NCI-H524 (cell line): ENCODE data around the gene GBP1.
"Not testable (repeated sequence)": the region's sequence is repeated elsewhere in the genome, so short reads cannot be mapped to it uniquely, and the experiment has no call there.

Experiments used
- DNase-seq, 2 experiments: peaks; one replicate each; lab custom pipeline; 2025; lab: John Stamatoyannopoulos, UW

GBP1 gene

DNA sequence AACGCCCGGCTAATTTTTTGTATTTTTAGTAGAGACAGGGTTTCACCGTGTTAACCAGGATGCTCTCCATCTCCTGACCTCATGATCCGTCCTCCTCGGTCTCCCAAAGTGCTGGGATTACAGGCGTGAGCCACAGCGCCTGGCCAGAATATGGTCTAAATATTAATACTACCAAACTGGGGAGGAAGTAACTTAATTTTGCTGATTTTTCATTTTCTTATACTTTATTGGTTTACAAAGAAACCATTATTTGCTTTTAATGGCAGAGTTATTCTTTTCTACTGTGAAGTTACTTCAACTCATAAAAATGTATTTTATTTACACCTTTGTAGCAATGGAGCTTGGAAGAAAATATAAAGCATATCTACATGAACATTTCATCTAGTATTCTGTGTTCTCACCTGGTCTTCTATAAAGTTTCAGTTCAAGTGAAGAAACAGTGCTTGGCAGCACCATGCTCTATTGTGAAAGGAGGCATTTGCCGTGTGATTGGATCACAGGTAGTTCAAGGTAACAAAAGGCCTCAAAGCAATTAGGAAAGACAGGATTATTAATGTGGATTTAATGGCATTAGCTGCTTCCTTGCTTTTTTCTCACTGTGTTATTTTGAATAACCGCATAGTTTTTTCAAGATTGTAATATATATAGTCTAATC is 13.6 kb downstream of the GBP1 start:
- no peak for DNase-seq

DNA sequence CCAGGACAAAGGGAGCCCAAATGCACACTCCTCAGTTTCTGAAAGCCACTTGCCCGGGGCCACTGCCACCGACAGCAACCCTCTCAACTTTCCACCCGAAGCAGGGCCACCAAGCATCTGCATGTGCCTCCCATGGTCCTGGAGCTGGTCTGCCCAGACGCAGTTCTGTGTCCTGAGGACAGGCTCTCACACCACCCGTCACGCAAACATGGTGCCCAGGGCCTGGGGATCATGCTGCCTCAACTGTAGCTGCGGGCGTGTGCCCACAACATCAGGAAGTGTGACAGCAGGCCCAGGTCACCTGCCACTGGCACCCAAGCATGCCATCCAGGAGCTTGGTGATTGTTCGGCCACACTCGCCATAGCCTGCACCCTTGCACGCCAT is 14.4 kb downstream of the GBP1 start:
- no peak for DNase-seq

DNA sequence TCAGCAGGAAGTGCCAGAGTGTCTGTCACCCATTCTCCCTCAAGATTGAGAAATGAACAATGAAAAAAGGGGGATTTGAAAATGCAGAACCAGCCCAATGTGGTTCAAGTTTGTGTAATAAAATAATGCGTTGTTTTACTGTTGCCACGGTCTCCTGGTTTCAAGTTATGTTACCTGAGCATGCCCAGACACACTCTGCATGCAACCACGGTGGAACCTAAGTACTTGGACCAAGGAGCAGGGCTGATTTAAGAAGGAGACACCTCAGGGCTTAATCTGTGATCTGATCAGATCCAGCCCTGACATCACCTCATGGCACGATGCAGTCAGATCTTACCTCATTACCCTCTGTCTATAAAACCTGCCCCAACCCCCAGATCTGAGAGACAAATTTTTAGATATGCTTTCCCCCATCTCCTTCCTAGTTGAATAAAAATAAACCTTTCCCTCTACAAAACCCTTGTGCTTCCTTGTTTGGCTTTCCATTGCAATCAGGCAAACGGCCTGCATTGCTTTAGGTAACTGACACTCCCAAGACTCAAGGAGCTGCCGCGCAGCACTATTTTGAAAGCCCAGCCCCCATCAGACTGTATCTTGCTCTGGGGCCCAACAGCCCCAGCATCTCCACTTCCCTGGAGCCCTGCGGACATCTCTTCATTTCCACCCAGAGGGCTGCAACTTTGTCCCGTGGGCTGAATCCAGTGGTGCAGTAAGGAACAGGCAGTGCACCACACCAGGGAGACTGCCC is 14.9 kb downstream of the GBP1 start:
- DNase-seq, result not testable (repeated sequence)

DNA sequence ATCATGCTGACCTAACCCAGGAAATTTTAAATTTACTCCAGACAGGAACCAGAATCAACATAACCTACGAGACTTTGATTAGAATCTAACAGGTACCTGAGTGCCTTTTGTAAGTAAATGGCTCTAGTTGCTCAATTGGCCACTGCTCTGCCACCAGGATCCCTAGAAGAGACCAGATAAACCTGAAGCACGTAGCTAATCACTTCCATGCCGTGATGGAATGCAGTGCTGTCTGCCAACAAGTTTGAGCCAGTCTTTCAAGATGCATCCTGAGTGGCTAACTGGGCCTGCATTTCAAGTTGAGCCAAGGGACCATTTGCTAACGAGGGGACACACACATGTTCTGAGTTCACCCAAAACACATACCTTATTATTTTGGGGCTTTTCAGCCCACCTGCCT is 15.8 kb downstream of the GBP1 start:
- not testable (repeated sequence) for DNase-seq

DNA sequence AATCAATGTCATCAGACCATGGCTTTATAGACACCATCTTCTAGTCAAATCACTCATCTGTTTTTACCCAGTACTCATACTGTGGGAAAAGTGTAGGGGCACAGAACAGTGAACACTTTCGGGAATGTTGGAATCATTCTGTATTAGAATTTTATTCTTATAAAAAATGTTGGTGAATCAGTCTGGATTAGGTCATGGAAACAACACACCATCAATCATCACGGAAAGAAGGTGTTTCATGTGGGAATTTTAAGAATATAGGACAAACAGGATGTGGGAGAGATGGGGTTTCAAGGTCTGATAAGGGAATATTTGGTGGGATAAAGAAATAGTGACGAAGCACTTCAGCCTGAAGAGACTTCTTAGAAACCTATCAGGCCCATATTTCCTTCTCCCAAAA is 17.3 kb downstream of the GBP1 start:
- DNase-seq, result no peak

DNA sequence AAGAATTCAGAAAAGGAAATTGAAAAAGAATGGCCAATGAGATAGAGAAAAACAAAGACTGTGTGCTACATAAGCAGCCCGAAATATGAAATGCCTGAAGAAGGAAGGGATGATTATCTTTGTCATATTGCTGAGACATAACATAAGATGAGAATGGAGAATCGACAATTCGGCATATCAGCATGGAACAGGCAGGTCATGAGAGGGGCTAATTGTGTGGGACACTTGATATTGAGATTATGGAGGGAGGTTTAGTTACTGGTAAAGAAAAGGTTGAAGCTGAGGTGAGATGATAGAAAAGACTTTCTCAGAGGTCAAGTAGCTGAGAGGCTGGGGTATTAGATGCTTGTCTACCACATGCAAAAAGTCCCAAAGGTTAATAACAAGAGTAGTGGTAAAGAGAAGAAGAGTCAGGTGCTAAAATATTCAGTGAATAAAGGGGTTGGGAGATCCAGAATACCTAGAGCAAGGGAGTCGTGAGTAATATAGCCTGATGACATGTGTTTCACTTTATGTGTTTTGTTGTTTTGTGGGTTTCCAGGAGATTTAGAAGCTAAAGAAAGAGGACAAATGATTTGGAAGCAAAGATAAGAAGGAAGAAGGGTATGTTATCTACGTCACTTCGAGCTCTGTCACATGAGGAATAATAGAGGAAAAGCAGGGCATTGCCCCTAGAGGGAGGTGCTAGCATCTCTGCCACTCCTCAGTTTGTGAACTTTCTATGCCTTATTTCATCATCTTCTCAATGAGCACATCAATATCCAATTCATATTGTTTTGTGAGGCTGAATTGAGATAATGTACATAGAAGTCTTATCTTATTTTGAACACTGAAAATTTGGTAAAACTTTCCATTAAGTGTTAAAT is 18.5 kb downstream of the GBP1 start:
- DNase-seq, result not testable (repeated sequence)

DNA sequence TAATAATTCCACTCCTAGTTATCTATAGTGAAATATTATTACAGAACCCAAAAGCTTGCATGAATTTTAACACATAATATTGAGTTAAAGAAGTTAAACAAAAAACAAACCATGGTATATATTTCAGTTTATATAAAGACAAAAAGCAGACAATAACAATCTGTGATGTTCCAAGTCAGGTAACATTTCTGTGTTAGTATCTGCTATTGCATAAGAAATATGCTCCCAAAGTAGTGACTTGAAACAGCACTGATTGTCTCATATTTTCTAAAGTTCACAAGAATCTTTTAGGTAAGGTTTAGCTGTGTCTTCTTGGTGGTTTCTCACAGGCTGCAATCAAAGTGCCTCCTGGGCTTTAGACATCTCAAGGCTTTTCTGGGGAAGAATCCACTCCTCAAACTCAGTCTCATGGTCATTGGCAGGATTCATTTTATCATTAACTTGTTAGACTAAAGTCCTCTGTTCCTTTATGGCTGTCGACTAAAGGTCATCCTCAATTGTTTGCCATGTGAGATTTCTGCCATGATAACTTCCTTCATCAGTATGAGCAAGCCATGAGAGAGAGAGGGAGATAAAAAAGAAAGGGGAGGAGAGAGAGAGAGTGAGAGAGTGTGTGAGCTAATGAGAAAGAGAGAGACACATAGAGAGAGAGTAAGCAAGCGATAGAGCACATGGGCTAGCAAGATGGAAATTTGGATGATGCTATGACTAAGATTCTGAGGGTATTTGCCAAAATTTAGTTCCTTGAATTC is 19.9 kb downstream of the GBP1 start:
- no peak for DNase-seq

DNA sequence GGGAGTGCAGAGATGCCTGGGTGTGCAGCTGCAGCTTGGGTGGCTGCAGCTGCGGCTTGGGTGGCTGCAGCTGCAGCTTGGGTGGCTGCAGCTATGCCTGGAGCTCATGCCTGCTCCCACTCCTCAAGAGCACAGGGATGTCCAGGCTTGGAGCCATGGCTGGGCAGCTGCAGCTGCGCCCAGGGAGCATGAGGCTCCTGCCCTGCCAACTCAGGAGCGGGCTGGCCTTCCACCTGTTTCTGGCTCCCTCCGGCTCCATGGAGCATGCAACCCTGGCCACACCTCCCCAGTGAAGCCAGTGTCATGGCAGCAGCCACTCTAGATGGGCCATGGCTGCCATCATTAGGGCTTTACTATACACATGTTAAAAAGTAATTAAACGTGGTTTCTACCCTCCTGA is 21.1 kb downstream of the GBP1 start:
- DNase-seq, result no peak

DNA sequence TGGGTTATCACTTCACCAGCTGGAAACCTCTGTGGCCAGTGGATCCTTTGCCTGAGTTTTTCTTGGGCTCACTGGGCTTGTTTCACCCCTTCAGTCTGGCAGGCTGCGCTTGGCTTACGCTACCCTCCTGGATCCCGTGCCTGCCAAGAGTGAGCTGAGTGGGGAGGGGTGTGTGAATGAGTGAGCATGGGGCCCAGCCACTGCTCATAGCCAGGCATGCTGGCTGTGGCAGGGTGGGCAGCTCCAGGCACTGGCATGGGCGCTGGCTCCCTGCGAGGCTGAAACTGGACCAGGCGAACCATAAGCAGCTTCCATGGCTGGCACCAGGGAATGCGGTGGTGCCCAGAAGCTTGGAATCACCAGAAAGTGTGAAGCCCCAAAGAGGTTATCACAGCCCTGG is 22.5 kb downstream of the GBP1 start:
- no peak for DNase-seq

DNA sequence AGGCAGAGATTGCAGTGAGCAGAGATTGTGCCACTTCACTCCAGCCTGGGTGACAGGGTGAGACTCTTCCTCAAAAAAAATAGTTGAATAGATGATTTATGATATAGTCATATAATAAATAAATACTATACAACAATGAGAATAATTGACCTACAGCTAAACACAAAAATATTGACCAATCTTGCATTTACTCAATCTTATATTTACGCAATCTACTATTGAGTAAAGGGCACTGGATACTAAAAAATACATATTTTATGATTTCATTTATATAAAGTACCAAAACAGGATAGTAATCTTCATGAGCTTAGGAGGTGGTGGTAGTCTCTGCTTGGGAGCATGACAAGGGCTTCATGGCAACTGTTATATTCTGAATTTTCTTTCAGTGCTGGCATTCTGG is 23.3 kb downstream of the GBP1 start:
- no peak for DNase-seq

DNA sequence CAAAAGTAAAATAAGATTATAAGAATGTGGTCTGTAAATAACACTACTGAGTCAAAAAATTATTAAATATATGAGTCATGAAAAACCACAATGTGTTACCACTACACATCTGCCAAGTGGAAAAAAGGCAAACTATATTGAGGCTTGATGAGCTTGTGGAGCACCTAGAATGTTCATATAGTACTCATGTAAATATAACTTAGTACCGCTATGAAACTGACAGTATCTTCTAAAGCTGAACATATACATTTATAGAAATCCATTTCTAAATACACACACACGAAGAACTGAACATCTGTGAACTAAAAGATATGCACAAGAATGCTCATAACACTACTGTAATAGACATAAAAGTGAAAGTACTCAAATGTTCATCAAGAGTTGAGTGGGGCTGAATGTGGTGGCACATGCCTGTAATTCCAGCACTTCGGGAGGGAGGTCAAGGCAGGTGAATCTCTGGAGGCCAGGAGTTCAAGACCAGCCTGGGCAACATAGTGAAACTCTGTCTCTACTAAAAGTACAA is 23.8 kb downstream of the GBP1 start:
- no peak for DNase-seq

DNA sequence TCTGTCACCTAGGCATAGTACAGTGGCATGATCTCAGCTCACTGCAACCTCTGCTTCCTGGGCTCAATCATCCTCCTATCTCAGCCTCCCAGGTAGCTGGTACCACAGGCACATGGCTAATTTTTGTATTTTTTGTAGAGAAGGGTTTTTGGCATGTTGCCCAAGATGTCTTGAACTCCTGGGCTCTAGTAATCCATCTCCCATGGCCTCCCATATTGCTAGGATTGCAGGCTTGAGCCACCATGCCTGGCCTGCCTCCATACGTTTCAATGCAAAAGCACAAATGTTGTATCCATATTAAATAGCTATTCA is 24.7 kb downstream of the GBP1 start:
- DNase-seq, result no peak

DNA sequence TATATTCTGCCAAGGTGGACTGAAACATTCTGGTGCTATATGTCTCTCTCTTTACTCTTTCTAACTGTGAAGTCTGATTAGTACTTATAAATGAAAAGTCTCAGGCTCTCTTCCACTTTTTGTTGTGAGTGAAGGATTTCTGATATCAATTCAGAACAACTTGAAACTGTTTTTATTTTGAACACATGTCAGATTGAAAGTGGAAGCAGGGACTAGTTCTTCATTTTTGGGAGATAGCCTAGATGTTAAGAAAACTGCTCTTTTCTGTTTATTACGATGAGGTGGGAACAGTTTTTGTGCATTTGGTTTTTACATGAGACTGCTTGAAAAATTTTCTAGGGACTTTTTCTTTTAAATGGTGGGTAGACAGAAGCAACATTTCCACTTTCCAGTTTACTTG is 27.8 kb downstream of the GBP1 start:
- no peak for DNase-seq

DNA sequence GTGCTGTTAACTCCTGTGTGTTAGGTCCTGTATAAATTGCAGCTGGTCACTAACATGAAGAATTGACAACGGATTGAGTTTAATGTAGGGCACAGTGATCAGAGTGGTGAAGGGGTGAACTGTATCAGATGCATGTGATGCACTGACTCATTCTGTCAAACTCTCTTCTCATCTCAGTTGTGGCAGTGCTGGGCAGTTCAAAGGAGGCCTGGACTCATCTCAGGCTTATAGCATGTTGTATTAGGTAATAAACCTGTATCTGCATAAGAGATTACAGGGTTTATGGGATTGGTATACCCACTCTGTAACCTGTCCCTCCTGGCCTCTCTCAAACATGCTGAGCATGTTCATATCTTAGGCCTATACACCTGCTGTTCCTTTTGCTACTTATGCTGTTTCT is 29.9 kb downstream of the GBP1 start:
- no peak for DNase-seq

DNA sequence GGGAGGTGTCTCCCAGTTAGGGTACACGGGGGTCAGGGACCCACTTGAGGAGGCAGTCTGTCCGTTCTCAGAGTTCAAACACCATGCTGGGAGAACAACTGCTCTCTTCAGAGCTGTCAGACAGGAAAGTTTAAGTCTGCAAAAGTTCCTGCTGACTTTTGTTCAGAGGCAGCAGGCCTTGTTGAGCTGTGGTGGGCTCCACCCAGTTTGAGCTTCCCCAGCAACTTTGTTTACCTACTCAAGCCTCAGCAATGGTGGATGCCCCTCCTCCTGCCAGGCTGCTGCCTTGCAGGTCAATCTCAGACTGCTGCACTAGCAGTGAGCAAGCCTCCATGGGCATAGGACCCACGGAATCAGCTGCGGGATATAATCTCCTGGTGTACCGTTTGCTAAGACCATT is 31.0 kb downstream of the GBP1 start:
- DNase-seq, result not testable (repeated sequence)

DNA sequence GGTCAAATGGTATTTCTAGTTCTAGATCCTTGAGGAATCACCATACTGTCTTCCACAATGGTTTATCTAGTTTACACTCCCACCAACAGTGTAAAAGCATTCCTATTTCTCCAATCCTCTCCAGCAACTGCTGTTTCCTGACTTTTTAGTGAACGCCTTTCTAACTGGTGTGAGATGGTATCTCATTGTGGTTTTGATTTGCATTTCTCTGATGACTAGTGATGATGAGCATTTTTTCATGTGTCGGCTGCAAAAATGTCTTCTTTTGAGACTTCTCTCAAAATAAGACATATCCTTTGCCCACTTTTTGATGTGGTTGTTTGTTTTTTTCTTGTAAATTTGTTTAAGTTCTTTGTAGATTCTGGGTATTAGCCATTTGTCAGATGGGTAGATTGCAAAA is 36.0 kb downstream of the GBP1 start:
- not testable (repeated sequence) for DNase-seq

DNA sequence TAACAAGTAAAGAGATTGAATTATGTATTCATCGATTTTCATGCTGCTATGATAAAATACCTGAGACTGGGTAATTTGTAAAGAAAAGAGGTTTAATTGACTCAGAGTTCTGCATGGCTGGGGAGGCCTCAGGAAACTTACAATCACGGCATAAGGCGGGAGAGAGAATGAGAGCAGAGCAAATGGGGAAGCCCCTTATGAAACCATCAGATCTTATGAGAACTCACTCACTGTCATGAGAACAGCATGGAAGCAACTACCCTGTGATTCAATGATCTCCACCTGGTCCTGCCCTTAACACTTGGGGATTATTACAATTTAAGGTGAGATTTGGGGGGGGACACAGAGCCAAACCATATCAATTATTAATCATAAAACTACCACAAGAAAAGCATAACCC is 39.1 kb downstream of the GBP1 start:
- DNase-seq, result no peak

DNA sequence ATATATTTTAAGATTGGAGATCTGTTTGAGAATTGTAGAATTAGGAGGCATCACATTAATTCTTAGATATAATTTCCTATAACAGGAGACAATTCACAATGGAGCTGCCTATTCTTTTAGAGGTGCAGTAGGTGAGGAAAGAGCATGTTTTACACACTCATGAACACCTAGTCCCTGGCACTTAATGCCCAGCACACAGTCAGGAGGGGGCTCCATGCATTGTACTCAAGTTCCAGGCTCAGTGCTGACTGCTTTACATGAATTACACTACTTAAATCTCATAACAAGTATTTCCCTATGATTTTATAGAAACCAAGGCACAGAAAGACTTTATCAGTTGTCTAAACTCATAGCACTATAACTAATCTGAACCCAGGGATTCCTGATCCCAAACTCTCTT is 42.0 kb downstream of the GBP1 start:
- DNase-seq, result no peak

DNA sequence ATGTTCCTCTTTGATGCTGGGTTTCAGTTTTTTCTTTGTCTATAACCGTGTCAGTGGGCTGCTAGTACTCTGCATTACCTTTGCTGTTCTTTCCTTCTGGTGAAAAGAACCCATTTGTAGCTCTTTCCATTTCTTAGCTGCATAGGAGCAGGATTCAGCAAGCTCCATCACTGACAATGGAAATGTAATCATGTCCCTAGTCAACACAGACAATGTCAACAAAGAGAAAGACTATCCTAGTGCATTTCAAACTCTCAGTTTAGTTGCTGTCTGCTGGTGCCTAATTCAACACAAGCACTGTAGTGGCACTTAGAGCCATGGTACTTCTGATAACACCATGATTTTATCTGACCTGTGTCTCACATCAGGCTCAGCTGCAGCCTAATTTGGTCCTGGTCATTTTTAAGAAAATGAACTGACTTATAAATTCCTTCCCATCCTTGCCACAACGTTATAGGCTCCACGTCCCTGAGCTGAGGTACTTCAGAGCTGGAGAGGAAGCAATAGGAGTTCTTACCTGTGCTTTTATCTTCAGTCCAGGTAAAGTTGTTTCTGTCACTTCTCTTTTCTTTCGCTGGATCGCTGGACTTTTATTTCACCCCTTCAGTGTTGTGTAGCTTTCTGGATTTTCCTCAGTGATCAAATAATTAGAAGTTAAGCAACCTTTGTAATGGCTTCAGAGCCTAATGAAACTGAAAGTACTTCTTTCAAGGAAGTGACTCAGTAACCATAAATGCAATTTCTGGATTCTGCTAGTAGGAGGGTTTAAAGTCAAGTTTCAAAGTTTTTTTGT is 42.6 kb downstream of the GBP1 start, which contains the start of gene GBP3:
TSS of gene GBP3 (minus strand) at position 700 of the 793 bp plus-strand sequence. CDS start 2,145 bp downstream, outside the sequence.
- DNase-seq, result no peak

DNA sequence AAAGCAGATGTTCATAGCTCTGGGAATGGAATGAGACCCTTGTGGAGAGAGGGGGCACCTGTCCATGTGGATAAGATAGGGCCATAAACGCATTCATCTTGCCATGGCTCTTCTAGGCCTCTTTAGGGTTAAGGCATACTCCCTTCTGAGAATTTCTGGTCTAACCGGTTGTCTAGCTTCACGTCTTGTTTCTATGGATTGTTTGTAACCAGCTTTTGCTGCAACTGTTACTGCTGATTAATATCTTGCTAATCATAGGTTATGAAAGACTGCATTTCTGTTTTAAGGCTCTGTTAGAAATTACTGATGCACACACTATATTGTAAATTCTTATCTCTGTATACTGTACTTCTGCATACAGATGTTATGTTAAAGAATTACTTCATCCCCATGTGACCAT is 46.7 kb downstream of the GBP1 start:
- not testable (repeated sequence) for DNase-seq

DNA sequence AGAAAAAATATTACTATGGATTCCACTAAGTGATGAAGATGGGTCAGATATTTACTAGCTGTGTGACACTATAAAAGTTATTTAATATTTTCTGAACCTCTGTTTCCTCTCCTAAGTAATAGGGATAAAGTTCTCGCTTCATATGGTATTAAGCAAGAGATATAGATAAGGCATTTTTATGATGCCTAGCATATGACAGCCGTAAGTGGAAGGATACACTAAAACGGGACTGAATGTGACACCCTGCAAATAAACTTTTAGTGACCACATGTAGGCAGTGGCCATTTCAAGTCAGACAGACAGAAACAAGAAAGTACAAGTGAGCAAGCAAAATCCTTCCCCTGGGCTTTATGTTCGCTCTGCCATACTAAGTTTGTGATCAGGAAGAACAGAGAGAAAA is 56.5 kb downstream of the GBP1 start:
- DNase-seq, result no peak
